ENCODE results near the gene PHF21B.
"Not testable (repeated sequence)": the region's sequence is repeated elsewhere in the genome, so short reads cannot be mapped to it uniquely, and the experiment has no call there.

PHF21B gene

DNA sequence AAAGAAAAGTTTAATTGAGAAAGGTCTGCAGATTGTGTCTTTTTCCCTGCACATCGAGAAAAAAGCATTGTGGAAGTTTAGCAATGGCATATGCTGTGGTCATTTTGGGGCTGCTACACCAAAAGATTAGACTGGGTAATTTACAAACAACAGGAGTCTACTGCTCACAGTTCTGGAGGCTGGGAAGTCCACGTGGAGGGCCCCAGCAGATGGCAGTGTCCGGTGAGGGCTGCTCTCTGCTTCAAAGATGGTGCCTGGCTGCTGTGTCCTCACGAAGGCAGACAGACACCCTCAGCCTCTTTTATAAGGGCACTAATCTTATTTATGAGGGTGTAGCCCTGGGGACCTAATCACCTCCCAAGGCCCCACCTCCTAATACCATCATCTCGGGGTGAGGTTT is 21.1 kb downstream of the PHF21B start:
- no peak for DNase-seq

DNA sequence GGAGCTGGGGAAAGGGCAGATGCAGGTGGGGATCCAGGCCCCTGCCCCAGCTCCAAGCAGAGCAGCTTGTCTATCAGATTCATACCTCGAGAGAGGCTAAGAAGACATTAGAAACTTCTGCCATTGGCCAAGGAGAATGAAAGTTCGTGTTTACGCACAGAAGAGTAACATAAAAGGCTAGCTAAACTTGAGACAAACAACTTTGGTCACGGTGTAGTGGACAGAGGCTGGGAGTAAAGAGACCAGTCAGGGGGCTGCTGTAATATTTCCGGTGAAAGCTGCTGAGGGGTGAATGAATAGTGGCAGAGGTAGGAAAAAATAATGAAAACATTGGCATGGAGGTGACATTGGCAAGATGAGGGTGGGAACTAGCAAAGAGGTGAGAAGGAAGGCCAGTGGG is 22.9 kb downstream of the PHF21B start:
- no peak for DNase-seq

- no peak for DNase-seq
Measured at GRCh38 chr22:44985906-44986527, 23.8 kb downstream of the PHF21B start.

DNA sequence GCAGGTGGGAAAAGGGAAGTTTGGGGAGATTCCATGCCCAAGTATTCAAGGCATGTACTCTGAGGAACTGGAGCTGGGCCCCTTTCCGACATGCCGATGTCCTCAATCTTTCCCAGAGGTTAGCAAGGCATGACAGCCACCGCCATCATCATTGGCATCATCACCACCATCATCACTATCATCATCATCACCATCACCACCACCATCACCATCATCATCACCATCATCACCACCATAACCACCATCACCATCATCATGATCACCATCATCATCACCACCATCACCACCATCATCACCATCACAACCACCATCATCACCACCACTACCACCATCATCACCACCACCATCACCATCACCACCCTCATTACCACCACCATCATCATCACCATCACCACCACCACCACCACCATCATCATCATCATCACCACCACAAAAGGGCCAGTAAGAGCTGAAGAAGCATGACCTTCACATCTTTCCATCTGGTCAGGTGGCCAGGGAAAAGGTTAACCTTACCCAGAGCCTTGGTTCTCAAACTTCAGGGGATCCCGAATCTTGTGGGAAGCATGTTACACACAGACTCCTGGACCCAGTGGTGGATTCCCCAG is 25.8 kb downstream of the PHF21B start:
- DNase-seq = no peak

- no peak for DNase-seq
Measured at GRCh38 chr22:44982445-44982844, 27.4 kb downstream of the PHF21B start.

DNA sequence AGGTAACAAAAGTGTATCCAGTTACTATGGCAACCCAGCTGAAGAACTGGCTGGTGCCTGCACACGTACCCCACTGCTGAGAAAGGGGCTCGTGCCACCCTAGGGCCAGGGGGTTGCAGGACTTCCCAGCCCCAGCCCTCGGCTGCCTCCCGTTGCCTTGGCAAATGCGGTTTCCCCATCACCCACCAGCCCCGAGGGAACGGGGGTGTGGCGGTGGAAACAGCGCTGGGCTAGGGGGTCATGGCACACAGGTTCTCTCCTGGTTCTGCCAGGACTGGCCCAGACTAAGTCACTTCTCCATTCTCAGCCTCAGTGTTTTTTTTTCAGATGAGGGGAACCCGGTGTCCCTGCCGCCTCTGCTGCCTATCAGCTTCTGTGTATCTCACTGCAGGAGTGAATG is 27.9 kb downstream of the PHF21B start:
- DNase-seq = no peak

DNA sequence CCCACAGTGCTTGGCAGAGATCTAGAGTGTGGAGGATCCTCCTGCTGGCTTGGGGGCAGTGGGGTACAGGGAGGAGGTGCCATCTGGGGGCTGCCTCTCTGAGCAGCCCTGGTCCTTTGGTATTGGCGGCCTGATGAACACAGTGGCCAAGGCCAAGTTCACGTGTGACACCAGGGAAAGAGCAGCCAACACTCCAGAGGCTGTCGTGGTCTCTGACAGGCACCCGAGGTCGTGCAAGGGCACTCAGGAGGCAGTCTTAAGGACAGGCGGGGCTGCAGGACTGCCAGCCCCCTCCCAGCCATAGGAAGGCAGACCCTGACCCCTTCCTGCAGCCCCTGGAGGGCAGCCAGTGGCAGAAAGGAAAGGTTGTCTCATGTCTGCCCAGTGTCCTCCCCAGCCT is 30.7 kb downstream of the PHF21B start:
- no peak for DNase-seq

- peak; percentile 22 for DNase-seq
Measured at GRCh38 chr22:44975427-44976262, 34.2 kb downstream of the PHF21B start.

GRCh38 chr22:44974454-44974853 is 35.4 kb downstream of the PHF21B start:
- DNase-seq = no peak

DNA sequence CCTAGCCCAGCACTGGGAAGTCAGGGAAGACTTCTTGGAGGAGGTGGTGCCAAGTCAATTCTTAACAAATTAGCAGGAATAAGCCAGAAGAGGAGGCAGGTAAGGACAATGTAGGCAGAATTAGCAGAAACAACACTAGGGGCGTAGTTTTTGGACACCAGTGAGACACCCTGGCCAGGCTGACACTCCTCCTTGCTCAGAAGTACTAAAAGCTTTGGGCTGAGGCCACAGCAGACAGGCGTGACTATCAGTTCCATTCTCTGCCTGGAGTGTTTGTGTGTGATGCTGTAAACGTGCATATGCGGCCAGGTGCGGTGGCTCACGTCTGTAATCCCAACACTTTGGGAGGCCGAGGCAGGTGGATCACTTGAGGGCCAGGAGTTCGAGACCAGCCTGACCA is 36.0 kb downstream of the PHF21B start:
- no peak for DNase-seq

- DNase-seq = no peak
Measured at GRCh38 chr22:44972363-44973083, 37.3 kb downstream of the PHF21B start.

DNA sequence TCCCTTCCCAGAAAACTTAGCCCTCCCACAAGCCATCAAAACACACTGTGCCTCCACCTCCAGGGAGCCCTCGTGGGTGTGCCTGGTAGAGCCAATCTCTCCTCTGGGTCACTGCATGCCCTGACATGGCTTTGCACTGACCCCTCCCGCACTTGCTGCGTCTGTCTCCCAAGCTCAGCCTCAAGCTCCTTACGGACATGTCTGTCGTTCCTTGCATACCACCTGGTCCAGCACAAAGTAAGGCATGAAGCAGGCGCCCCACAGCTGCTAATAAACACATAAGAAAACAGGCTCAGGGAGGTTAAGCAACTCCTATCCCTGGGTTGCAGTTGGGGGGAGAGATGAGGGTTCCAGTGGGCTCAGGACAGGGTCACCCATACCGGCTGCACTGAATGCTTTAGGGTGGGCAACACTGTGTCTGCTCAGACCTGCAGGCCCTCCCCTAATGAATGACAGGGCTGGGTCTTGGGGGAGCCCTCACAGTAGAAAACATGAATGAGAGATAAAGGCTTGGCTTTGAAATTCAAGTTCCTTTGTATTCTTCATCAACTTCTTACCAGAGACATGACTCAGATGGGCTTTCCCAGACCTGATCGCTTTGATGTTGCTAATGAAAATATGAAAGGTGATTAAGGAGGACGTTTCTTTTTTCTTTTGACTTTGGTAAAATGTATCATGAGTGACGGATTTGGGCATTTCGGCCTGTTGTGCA is 38.0 kb downstream of the PHF21B start:
- no peak for DNase-seq

GRCh38 chr22:44970291-44970690 is 39.5 kb downstream of the PHF21B start:
- DNase-seq = no peak

DNA sequence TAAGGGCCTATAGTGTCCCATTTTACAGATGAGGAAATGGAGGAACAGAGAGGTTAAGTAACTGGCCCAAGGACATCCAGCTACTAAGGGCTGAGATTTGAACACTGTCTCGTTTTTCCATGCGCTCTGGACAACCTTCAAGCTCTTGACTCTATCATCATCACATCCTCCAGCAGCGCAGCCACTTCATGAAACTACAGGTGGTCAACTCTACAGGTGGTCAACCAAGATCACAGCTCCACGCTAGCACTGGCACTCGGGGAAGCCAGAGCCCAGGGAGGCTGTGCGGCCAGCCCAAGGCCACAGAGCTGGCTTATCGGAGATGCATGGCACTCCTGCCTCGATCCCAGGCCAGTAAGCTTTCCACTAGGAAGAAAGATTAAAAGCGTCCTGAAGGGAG is 40.0 kb downstream of the PHF21B start:
- no peak for DNase-seq

GRCh38 chr22:44968736-44969135 is 41.1 kb downstream of the PHF21B start:
- DNase-seq = no peak

- DNase-seq = no peak
Measured at GRCh38 chr22:44965171-44965570, 44.6 kb downstream of the PHF21B start.

- DNase-seq = no peak
Measured at GRCh38 chr22:44964722-44965078, 45.1 kb downstream of the PHF21B start.

DNA sequence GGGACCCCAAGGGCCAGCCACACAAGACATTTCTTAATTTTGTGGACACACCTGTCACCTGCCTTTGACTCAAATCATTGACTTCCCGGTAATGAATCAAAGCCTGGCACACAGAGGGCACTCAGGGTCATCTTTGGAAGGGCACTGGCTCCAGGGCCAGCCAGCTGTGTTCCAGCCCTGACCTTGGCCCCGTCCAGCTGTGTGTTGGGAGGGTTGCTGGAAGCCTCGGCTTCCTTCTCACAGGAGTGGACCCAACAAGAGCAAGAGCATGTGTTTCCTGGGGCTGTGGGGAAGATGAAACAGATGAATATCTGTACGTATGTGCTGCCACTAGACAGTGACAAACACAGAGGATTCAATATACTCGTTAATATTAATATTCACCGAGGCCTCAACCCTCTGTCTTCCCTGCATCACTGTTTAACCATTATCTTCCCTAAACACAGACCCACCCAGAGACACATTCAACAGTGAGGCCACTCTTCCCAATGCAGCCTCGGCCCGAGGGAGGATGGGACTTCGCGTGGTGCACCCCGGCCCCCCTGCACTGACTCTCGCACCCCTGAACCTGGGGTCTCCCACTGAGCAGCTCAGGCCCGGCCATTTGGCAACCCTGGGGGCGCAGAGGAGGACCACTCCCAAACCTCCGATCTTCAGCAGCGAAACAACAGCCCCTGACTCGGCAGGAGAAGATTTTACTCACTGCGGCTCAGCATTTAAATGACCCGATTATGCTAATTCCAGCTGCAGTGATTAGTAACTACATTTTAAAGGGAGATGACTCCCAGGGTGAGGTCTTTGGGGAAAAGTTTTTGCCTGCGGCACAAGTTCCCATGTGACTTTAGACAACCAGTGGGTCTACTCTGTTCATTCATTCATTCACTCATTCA is 45.7 kb downstream of the PHF21B start:
- DNase-seq = no peak

DNA sequence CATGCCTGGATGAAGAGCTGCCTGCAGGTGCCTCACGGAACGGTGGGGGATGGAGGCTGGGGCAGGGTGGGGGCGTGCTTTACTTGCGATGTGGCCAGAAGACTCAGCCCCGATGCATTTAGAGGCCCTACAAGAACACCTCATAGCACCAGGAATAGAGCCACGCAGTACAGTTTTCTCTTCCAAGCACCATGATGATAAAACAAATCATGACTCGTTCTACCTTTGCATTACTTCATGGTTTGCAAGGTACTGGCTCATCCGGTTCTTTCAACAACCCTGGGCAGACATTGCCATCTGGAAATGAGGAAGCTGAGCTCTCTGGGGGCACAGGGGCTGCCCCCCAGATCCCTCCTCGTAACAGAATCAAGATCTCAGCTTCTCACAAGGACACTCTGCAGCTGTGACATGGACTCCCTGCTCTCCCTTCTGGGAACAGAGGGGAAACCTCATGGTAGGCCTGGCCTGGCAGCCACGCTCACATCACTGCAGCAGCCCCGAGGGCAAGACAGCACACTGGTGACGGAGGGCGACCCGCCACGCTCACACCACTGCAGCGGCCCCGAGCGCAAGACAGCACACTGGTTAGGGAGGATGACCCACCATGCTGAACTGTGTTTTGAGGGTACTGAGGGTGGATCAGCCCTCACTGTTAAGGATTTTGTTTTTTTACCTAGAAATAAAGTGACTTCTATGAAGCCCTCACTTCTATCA is 46.9 kb downstream of the PHF21B start:
- DNase-seq = no peak

GRCh38 chr22:44961682-44962081 is 48.1 kb downstream of the PHF21B start:
- not testable (repeated sequence) for DNase-seq
